ENCODE measurements around the gene SYT5. TPM values are rescaled to one million over a fixed set of nuclear protein-coding genes. Genes with fewer than 3 reads are reported as not detected.

SYT5 gene
- total and polyA plus RNA-seq, 9 of the 15 experiments (the other 6 are each of a cell fraction or from before 2014, with no cell fraction given) = 1.3 to 20.9 (median 8.8) TPM

DNA sequence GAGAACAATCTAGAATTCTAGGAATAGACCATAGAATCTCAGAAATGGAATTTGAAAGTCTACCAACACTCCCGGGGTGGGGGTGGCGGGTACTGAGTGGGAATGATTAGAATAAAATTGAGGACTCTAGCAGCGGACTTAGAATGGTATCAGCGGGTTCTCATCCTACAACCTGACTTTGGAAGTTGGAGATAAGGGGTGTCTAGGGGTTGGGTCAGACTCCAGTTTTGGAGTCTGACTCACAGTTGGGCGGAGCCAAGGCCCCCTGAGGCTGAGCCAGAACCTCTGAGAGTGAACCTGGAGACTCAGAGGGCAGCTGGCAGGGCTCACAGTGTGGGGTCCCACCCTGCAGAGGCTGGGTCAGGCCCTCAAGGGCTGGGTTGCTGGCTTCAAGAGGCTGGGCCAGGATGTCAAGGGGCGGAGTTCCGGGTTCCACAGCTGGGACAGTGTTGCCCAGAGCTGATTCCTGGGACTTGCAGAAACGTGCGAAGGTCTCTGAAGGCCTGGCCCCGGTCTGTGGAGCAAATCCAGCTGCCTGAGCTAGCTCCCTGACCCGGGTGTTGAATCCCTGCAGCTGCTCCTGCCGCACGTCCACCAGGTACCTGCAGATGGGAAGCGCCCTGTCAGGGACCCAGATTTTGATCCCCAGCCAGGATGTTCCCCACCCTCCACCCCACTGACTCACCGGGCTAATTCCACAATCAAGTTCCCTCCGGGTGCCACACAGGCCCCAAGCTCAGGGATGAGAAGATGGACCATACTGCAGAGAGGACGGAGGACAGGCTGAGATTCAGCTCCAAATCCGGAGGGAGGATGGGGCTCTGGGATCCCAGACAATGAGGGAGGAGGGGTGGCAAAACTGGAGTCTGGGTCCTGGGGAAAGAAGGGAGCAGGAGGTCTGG, 21.0 kb downstream of the SYT5 start (continued):
- TF ChIP-seq ZNF121 (CRISPR knock-in tag; conservative IDR thresholded peaks at IDR 0.05) = no peak
- TF ChIP-seq GATAD2B (IDR thresholded peaks at IDR 0.05; ENCODE audit: borderline replicate concordance) = peak; percentile 72; the same call in 1 of the 2 replicates
- no peak for TF ChIP-seq HBP1 (CRISPR knock-in tag; IDR thresholded peaks at IDR 0.05)
- TF ChIP-seq, protein P1, sequence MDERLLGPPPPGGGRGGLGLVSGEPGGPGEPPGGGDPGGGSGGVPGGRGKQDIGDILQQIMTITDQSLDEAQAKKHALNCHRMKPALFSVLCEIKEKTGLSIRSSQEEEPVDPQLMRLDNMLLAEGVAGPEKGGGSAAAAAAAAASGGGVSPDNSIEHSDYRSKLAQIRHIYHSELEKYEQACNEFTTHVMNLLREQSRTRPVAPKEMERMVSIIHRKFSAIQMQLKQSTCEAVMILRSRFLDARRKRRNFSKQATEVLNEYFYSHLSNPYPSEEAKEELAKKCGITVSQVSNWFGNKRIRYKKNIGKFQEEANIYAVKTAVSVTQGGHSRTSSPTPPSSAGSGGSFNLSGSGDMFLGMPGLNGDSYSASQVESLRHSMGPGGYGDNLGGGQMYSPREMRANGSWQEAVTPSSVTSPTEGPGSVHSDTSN (CRISPR knock-in tag; IDR thresholded peaks at IDR 0.05; ENCODE audit: low read depth) = no peak
- TF ChIP-seq, protein P1 (tag; conservative IDR thresholded peaks at IDR 0.05; ENCODE audit: low read depth) = no peak
- TF ChIP-seq CTCF (IDR thresholded peaks at IDR 0.05 in 2 of 3, conservative IDR thresholded peaks at IDR 0.05 in 1 of 3; ENCODE audit: insufficient read depth in 2 of 3, low read depth in 1 of 3, low read length in 3 of 3) = 0 out of 6 replicates have a peak, but pooled peaks of 1 of the 3 experiments have one; percentile 6
- TF ChIP-seq ELK1 (CRISPR knock-in tag; IDR thresholded peaks at IDR 0.05) = no peak
- peak; percentile 53 for TF ChIP-seq POLR2B (IDR thresholded peaks at IDR 0.05; ENCODE audit: low read depth, partially characterized antibody)
- TF ChIP-seq HDGF (IDR thresholded peaks at IDR 0.05) = no peak; the same call in 1 of the 2 replicates
- peak; percentile 91 for TF ChIP-seq SMARCE1 (IDR thresholded peaks at IDR 0.05)
- TF ChIP-seq, protein P2, sequence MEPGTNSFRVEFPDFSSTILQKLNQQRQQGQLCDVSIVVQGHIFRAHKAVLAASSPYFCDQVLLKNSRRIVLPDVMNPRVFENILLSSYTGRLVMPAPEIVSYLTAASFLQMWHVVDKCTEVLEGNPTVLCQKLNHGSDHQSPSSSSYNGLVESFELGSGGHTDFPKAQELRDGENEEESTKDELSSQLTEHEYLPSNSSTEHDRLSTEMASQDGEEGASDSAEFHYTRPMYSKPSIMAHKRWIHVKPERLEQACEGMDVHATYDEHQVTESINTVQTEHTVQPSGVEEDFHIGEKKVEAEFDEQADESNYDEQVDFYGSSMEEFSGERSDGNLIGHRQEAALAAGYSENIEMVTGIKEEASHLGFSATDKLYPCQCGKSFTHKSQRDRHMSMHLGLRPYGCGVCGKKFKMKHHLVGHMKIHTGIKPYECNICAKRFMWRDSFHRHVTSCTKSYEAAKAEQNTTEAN (CRISPR knock-in tag; IDR thresholded peaks at IDR 0.05) = no peak
- no peak for TF ChIP-seq ZBTB49 (CRISPR knock-in tag; IDR thresholded peaks at IDR 0.05; ENCODE audit: borderline replicate concordance)
- TF ChIP-seq, protein P3, sequence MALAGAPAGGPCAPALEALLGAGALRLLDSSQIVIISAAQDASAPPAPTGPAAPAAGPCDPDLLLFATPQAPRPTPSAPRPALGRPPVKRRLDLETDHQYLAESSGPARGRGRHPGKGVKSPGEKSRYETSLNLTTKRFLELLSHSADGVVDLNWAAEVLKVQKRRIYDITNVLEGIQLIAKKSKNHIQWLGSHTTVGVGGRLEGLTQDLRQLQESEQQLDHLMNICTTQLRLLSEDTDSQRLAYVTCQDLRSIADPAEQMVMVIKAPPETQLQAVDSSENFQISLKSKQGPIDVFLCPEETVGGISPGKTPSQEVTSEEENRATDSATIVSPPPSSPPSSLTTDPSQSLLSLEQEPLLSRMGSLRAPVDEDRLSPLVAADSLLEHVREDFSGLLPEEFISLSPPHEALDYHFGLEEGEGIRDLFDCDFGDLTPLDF (CRISPR knock-in tag; IDR thresholded peaks at IDR 0.05) = peak; percentile 34; the same call in 1 of the 2 replicates
